WTC11 (cell line): ENCODE measurements around the gene CYYR1. TPM values are rescaled to one million over a fixed set of nuclear protein-coding genes. Genes with fewer than 3 reads are reported as not detected.

Experiments used
- ATAC-seq: fragments of 200-7000 bp; cut with Tn5 transposase; 2 replicates; pipeline ENCODE4 v1.10.0; 2021; ENCODE audit warnings: mild to moderate bottlenecking, moderate library complexity
- CTCF ChIA-PET: fragments of 300-600 bp; sonication (Branson Sonifier 250); formaldehyde crosslinking; loops from one replicate; lab custom pipeline; 2021; ENCODE audit warnings: antibody characterized with exemption; lab: Charles Lee
- POLR2A ChIA-PET: fragments of 350-600 bp; sonication (Branson Sonifier 250); formaldehyde crosslinking; loops from one replicate; lab custom pipeline; 2021; ENCODE audit warnings: antibody characterized with exemption; lab: Charles Lee
- DNase-seq: peaks from one replicate; pipeline ENCODE4 v3.0.0; 2021; ENCODE audit warnings: low spot score
- H3K27ac Mint-ChIP-seq: 2 replicates; pipeline ENCODE4 v1.8.0; 2021; ENCODE audit warnings: mixed read lengths
- H3K27me3 Mint-ChIP-seq: 2 replicates; pipeline ENCODE4 v1.8.0; 2021; ENCODE audit warnings: low read depth, mild to moderate bottlenecking, moderate library complexity, mixed read lengths
- H3K36me3 Mint-ChIP-seq: 2 replicates; pipeline ENCODE4 v1.8.0; 2021; ENCODE audit warnings: mixed read lengths
- H3K4me1 Mint-ChIP-seq: 2 replicates; pipeline ENCODE4 v1.8.0; 2022; ENCODE audit warnings: mixed read lengths
- H3K4me3 Mint-ChIP-seq: 2 replicates; pipeline ENCODE4 v1.8.0; 2021; ENCODE audit warnings: mild to moderate bottlenecking, moderate library complexity, mixed read lengths
- H3K9me3 Mint-ChIP-seq: 2 replicates; pipeline ENCODE4 v1.8.0; 2021; ENCODE audit warnings: mixed read lengths
- FOXP1 ChIP-seq: sonication (generic); formaldehyde crosslinking; IDR thresholded peaks from 2 replicates; pipeline ENCODE4 v1.8.0; 2022; ENCODE audit warnings: missing genetic modification reagents, mild to moderate bottlenecking, moderate library complexity, borderline replicate concordance
- GABPB1 ChIP-seq: sonication (generic); formaldehyde crosslinking; IDR thresholded peaks from 2 replicates; pipeline ENCODE4 v1.8.1; 2023; ENCODE audit warnings: mild to moderate bottlenecking, missing genetic modification reagents
- RELA ChIP-seq: sonication (generic); formaldehyde crosslinking; IDR thresholded peaks from 2 replicates; pipeline ENCODE4 v1.8.1; 2022; ENCODE audit warnings: missing genetic modification reagents, mild to moderate bottlenecking, borderline replicate concordance
- SOX15 ChIP-seq: fragments of 250-450 bp; sonication (Bioruptor Pico); IDR thresholded peaks from 2 replicates; pipeline ENCODE4 v1.9.0; 2021; ENCODE audit warnings: mild to moderate bottlenecking
- TEAD4 ChIP-seq: sonication (generic); formaldehyde crosslinking; IDR thresholded peaks from 2 replicates; pipeline ENCODE4 v1.8.0; 2022; ENCODE audit warnings: mild to moderate bottlenecking, missing genetic modification reagents
- ZNF671 ChIP-seq: fragments of 250-450 bp; sonication (Bioruptor Pico); IDR thresholded peaks from 2 replicates; pipeline ENCODE4 v1.8.0; 2021; ENCODE audit warnings: mild to moderate bottlenecking
- total RNA-seq: library from RNA; stranded (reverse); gene quantifications from 3 replicates; pipeline ENCODE4 v1.2.3, GENCODE V29; 2021
- TF ChIP-seq, protein P1 (sequence below): sonication (generic); formaldehyde crosslinking; IDR thresholded peaks from 2 replicates; pipeline ENCODE4 v1.8.0; 2023; ENCODE audit warnings: missing genetic modification reagents
- TF ChIP-seq, protein P2 (sequence below): sonication (generic); formaldehyde crosslinking; IDR thresholded peaks from 2 replicates; pipeline ENCODE4 v1.8.1; 2023; ENCODE audit warnings: mild to moderate bottlenecking, missing genetic modification reagents
- TF ChIP-seq, protein P3 (sequence below): fragments of 250-450 bp; sonication (Bioruptor Pico); conservative IDR thresholded peaks from 2 replicates; pipeline ENCODE4 v1.9.0; 2021; ENCODE audit warnings: mild to moderate bottlenecking
- TF ChIP-seq, protein P4 (sequence below): sonication (generic); formaldehyde crosslinking; IDR thresholded peaks from 2 replicates; pipeline ENCODE4 v1.8.0; 2022; ENCODE audit warnings: missing genetic modification reagents
- TF ChIP-seq, protein P5 (sequence below): fragments of 200-600 bp; IDR thresholded peaks from 2 replicates; pipeline ENCODE4 v1.8.0; 2022; ENCODE audit warnings: antibody characterized with exemption
- TF ChIP-seq, protein P6 (sequence below): sonication (generic); formaldehyde crosslinking; IDR thresholded peaks from 2 replicates; pipeline ENCODE4 v1.8.1; 2022; ENCODE audit warnings: mild to moderate bottlenecking, missing genetic modification reagents, moderate library complexity, borderline replicate concordance
- TF ChIP-seq, protein P7 (sequence below): sonication (generic); formaldehyde crosslinking; conservative IDR thresholded peaks from 2 replicates; pipeline ENCODE4 v1.8.1; 2023; ENCODE audit warnings: mild to moderate bottlenecking, low read depth, missing genetic modification reagents, moderate library complexity
- TF ChIP-seq, protein P8 (sequence below): sonication (generic); formaldehyde crosslinking; IDR thresholded peaks from 2 replicates; pipeline ENCODE4 v1.8.1; 2022; ENCODE audit warnings: low read depth, mild to moderate bottlenecking, moderate library complexity, missing genetic modification reagents, borderline replicate concordance

Gene CYYR1
- total RNA-seq, 1 experiment from 2014 or later: 29.3 TPM

DNA sequence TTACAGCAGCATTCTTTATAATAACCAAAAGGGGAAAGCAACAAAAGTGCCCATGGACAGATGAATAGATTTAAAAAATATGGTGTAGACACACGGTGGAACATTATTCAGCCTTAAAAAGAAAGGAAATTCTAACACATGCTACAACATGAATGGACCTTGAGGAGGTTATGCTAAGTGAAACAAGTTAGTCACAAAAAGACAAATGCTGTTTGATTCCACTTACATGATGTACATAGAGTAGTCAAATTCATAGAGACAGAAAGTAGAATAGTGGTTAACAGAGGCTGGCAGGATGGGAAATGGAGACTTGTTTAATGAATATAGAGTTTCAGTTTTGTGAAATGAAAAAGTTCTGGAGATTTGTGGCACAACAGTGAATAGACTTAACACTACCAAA lies 151.4 kb downstream of the CYYR1 start:
- ChIA-PET CTCF (no interaction called here), POLR2A (no interaction called here)
- Mint-ChIP-seq H3K36me3 (no peaks in the 10 kb centered on the region), H3K27me3 (no peaks in the 10 kb centered on the region), H3K27ac (no peak overlapping the region), H3K9me3 (peaks cover 4% of the 10 kb centered on the region), H3K4me3 (no peak overlapping the region), H3K4me1 (no peaks in the 10 kb centered on the region)
- ATAC-seq: no peak
- TF ChIP-seq SOX15 (CRISPR knock-in tag) (no peak), TEAD4 (no peak), RELA (no peak), GABPB1 (CRISPR knock-in tag) (no peak), ZNF671 (CRISPR knock-in tag) (no peak), FOXP1 (CRISPR knock-in tag) (no peak)
- TF ChIP-seq, protein P1, sequence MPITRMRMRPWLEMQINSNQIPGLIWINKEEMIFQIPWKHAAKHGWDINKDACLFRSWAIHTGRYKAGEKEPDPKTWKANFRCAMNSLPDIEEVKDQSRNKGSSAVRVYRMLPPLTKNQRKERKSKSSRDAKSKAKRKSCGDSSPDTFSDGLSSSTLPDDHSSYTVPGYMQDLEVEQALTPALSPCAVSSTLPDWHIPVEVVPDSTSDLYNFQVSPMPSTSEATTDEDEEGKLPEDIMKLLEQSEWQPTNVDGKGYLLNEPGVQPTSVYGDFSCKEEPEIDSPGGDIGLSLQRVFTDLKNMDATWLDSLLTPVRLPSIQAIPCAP (CRISPR knock-in tag): no peak
- TF ChIP-seq, protein P2, sequence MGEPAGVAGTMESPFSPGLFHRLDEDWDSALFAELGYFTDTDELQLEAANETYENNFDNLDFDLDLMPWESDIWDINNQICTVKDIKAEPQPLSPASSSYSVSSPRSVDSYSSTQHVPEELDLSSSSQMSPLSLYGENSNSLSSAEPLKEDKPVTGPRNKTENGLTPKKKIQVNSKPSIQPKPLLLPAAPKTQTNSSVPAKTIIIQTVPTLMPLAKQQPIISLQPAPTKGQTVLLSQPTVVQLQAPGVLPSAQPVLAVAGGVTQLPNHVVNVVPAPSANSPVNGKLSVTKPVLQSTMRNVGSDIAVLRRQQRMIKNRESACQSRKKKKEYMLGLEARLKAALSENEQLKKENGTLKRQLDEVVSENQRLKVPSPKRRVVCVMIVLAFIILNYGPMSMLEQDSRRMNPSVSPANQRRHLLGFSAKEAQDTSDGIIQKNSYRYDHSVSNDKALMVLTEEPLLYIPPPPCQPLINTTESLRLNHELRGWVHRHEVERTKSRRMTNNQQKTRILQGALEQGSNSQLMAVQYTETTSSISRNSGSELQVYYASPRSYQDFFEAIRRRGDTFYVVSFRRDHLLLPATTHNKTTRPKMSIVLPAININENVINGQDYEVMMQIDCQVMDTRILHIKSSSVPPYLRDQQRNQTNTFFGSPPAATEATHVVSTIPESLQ: no peak
- TF ChIP-seq, protein P3, sequence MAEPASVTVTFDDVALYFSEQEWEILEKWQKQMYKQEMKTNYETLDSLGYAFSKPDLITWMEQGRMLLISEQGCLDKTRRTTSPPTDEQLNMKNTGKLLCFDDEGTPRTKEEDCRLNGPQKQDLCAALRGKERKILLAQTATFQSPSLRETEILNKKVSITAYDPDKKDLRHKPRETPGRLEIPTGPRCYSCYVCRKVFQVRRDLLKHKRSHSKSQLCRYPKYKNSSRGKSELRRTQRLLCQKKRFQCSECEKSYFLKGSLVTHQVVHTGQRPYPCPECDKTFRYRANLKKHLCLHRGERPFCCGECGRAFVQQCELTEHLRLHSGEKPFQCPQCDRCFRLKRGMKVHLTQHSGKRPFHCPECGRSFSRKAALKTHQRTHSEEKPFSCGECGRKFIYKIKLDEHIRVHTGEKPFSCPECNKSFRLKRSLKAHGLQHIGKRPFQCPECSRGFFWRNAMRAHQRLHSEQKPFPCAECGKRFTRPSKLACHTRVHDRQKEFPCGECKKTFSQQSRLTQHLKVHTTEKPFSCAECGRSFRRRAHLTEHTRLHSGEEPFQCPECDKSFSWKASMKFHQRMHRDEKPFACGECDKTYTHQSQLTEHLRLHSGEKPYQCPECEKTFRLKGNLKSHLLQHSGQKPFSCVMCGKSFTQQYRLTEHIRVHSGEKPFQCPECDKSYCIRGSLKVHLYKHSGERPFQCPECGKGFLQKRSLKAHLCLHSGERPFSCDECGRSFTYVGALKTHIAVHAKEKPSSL (CRISPR knock-in tag): no peak
- TF ChIP-seq, protein P4, sequence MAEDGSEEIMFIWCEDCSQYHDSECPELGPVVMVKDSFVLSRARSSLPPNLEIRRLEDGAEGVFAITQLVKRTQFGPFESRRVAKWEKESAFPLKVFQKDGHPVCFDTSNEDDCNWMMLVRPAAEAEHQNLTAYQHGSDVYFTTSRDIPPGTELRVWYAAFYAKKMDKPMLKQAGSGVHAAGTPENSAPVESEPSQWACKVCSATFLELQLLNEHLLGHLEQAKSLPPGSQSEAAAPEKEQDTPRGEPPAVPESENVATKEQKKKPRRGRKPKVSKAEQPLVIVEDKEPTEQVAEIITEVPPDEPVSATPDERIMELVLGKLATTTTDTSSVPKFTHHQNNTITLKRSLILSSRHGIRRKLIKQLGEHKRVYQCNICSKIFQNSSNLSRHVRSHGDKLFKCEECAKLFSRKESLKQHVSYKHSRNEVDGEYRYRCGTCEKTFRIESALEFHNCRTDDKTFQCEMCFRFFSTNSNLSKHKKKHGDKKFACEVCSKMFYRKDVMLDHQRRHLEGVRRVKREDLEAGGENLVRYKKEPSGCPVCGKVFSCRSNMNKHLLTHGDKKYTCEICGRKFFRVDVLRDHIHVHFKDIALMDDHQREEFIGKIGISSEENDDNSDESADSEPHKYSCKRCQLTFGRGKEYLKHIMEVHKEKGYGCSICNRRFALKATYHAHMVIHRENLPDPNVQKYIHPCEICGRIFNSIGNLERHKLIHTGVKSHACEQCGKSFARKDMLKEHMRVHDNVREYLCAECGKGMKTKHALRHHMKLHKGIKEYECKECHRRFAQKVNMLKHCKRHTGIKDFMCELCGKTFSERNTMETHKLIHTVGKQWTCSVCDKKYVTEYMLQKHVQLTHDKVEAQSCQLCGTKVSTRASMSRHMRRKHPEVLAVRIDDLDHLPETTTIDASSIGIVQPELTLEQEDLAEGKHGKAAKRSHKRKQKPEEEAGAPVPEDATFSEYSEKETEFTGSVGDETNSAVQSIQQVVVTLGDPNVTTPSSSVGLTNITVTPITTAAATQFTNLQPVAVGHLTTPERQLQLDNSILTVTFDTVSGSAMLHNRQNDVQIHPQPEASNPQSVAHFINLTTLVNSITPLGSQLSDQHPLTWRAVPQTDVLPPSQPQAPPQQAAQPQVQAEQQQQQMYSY (CRISPR knock-in tag): no peak
- TF ChIP-seq, protein P5, sequence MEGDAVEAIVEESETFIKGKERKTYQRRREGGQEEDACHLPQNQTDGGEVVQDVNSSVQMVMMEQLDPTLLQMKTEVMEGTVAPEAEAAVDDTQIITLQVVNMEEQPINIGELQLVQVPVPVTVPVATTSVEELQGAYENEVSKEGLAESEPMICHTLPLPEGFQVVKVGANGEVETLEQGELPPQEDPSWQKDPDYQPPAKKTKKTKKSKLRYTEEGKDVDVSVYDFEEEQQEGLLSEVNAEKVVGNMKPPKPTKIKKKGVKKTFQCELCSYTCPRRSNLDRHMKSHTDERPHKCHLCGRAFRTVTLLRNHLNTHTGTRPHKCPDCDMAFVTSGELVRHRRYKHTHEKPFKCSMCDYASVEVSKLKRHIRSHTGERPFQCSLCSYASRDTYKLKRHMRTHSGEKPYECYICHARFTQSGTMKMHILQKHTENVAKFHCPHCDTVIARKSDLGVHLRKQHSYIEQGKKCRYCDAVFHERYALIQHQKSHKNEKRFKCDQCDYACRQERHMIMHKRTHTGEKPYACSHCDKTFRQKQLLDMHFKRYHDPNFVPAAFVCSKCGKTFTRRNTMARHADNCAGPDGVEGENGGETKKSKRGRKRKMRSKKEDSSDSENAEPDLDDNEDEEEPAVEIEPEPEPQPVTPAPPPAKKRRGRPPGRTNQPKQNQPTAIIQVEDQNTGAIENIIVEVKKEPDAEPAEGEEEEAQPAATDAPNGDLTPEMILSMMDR: no peak
- TF ChIP-seq, protein P6, sequence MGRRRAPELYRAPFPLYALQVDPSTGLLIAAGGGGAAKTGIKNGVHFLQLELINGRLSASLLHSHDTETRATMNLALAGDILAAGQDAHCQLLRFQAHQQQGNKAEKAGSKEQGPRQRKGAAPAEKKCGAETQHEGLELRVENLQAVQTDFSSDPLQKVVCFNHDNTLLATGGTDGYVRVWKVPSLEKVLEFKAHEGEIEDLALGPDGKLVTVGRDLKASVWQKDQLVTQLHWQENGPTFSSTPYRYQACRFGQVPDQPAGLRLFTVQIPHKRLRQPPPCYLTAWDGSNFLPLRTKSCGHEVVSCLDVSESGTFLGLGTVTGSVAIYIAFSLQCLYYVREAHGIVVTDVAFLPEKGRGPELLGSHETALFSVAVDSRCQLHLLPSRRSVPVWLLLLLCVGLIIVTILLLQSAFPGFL: no peak
- TF ChIP-seq, protein P7, sequence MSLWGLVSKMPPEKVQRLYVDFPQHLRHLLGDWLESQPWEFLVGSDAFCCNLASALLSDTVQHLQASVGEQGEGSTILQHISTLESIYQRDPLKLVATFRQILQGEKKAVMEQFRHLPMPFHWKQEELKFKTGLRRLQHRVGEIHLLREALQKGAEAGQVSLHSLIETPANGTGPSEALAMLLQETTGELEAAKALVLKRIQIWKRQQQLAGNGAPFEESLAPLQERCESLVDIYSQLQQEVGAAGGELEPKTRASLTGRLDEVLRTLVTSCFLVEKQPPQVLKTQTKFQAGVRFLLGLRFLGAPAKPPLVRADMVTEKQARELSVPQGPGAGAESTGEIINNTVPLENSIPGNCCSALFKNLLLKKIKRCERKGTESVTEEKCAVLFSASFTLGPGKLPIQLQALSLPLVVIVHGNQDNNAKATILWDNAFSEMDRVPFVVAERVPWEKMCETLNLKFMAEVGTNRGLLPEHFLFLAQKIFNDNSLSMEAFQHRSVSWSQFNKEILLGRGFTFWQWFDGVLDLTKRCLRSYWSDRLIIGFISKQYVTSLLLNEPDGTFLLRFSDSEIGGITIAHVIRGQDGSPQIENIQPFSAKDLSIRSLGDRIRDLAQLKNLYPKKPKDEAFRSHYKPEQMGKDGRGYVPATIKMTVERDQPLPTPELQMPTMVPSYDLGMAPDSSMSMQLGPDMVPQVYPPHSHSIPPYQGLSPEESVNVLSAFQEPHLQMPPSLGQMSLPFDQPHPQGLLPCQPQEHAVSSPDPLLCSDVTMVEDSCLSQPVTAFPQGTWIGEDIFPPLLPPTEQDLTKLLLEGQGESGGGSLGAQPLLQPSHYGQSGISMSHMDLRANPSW (CRISPR knock-in tag): no peak
- TF ChIP-seq, protein P8, sequence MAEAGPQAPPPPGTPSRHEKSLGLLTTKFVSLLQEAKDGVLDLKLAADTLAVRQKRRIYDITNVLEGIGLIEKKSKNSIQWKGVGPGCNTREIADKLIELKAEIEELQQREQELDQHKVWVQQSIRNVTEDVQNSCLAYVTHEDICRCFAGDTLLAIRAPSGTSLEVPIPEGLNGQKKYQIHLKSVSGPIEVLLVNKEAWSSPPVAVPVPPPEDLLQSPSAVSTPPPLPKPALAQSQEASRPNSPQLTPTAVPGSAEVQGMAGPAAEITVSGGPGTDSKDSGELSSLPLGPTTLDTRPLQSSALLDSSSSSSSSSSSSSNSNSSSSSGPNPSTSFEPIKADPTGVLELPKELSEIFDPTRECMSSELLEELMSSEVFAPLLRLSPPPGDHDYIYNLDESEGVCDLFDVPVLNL (CRISPR knock-in tag): no peak
- no peak for DNase-seq
